Measurements from ENCODE around the gene BCL10.

Gene BCL10

GRCh38 chr1:85282424-85282823 is 6.0 kb upstream of the BCL10 start:
- no peak for DNase-seq (ENCODE audit: low read depth)
- in situ Hi-C loops (cut with HindIII; ENCODE audit: low sequenced_read_pairs): no loop called here
- no peak overlapping the region for H3K4me3 ChIP-seq (ENCODE audit: low read depth, low read length)

GRCh38 chr1:85280636-85281035 is 4.2 kb upstream of the BCL10 start:
- no peak for TF ChIP-seq CTCF (IDR thresholded peaks at IDR 0.05; ENCODE audit: low read depth, low read length, missing control alignments)
- no peak overlapping the region for H3K4me3 ChIP-seq (ENCODE audit: low read depth, low read length)
- no peak for DNase-seq (ENCODE audit: low read depth)
- in situ Hi-C loops (cut with HindIII; ENCODE audit: low sequenced_read_pairs): no loop called here

More at GRCh38 chr1:85282424-85282823, 6.0 kb upstream of the BCL10 start:
- peak; percentile 20 for TF ChIP-seq CTCF (IDR thresholded peaks at IDR 0.05; ENCODE audit: low read depth, low read length, missing control alignments)

GRCh38 chr1:85279458-85280080 is 3.1 kb upstream of the BCL10 start:
- in situ Hi-C loops (cut with HindIII; ENCODE audit: low sequenced_read_pairs): no loop called here
- TF ChIP-seq CTCF (IDR thresholded peaks at IDR 0.05; ENCODE audit: low read depth, low read length, missing control alignments): no peak
- no peak for DNase-seq (ENCODE audit: low read depth)
- no peak overlapping the region for H3K4me3 ChIP-seq (ENCODE audit: low read depth, low read length)

- peak; percentile 62 for DNase-seq (ENCODE audit: low read depth)
- H3K4me3 ChIP-seq (ENCODE audit: low read depth, low read length): no peak overlapping the region
- no peak for TF ChIP-seq CTCF (IDR thresholded peaks at IDR 0.05; ENCODE audit: low read depth, low read length, missing control alignments)
- in situ Hi-C loops (cut with HindIII; ENCODE audit: low sequenced_read_pairs): no loop called here
These were observed 2.5 kb upstream of the BCL10 start for GRCh38 chr1:85278853-85279314.

GRCh38 chr1:85277802-85278201 is 1.4 kb upstream of the BCL10 start:
- TF ChIP-seq CTCF (IDR thresholded peaks at IDR 0.05; ENCODE audit: low read depth, low read length, missing control alignments): no peak
- in situ Hi-C loops (cut with HindIII; ENCODE audit: low sequenced_read_pairs): no loop called here
- no peak overlapping the region for H3K4me3 ChIP-seq (ENCODE audit: low read depth, low read length)
- DNase-seq (ENCODE audit: low read depth): no peak

- no peak for DNase-seq (ENCODE audit: low read depth)
- no peak for TF ChIP-seq CTCF (IDR thresholded peaks at IDR 0.05; ENCODE audit: low read depth, low read length, missing control alignments)
- H3K4me3 ChIP-seq (ENCODE audit: low read depth, low read length): peak overlapping the region; percentile 93
- in situ Hi-C loops (cut with HindIII; ENCODE audit: low sequenced_read_pairs): no loop called here
These were observed 677 bp upstream of the BCL10 start for GRCh38 chr1:85276978-85277639.
